ENCODE results near the gene PSME4. TPM values are rescaled to one million over a fixed set of nuclear protein-coding genes. Genes with fewer than 3 reads are reported as not detected.
"Not testable (repeated sequence)": the region's sequence is repeated elsewhere in the genome, so short reads cannot be mapped to it uniquely, and the experiment has no call there.

The PSME4 gene
- total RNA-seq, 1 donor from 2014 or later: 45.3 TPM

DNA sequence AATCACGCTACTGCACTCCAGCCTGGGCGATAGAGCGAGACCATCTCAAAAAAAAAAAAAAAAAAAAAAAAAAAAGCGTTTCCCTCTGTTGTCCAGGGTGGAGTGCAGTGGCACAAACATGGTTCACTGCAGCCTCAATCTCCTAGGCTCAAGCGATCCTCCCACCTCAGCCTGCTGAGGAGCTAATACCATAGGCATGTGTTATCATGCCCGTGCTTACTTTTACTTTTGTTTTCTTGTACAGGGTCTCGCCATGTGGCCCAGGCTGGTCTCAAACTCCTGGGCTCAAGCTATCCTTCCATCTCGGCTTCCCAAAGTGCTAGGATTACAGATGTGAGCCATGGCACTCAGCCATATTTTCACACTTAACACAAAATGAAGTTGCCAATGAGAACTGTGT is 37.5 kb downstream of the PSME4 start:
- no peak for DNase-seq (ENCODE audit: low spot score)
- no peaks in the 10 kb centered on the region for H3K9me3 Mint-ChIP-seq (ENCODE audit: low read depth)
- H3K4me1 Mint-ChIP-seq (ENCODE audit: low read depth): no peaks in the 10 kb centered on the region
- no peak overlapping the region for H3K27ac Mint-ChIP-seq (ENCODE audit: unreplicated experiment)
- TF ChIP-seq, protein P1, sequence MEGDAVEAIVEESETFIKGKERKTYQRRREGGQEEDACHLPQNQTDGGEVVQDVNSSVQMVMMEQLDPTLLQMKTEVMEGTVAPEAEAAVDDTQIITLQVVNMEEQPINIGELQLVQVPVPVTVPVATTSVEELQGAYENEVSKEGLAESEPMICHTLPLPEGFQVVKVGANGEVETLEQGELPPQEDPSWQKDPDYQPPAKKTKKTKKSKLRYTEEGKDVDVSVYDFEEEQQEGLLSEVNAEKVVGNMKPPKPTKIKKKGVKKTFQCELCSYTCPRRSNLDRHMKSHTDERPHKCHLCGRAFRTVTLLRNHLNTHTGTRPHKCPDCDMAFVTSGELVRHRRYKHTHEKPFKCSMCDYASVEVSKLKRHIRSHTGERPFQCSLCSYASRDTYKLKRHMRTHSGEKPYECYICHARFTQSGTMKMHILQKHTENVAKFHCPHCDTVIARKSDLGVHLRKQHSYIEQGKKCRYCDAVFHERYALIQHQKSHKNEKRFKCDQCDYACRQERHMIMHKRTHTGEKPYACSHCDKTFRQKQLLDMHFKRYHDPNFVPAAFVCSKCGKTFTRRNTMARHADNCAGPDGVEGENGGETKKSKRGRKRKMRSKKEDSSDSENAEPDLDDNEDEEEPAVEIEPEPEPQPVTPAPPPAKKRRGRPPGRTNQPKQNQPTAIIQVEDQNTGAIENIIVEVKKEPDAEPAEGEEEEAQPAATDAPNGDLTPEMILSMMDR (IDR thresholded peaks at IDR 0.05): no peak
- peaks cover 28% of the 10 kb centered on the region for H3K36me3 Mint-ChIP-seq (ENCODE audit: low read depth)
- no peak overlapping the region for H3K4me3 Mint-ChIP-seq (ENCODE audit: unreplicated experiment)
- no peaks in the 10 kb centered on the region for H3K27me3 Mint-ChIP-seq (ENCODE audit: low read depth)

GRCh38 chr2:53926321-53926720 is 44.5 kb downstream of the PSME4 start:
- not testable (repeated sequence) for H3K27me3 Mint-ChIP-seq (ENCODE audit: low read depth); DNase-seq (ENCODE audit: low spot score); H3K4me1 Mint-ChIP-seq (ENCODE audit: low read depth); H3K9me3 Mint-ChIP-seq (ENCODE audit: low read depth); H3K4me3 Mint-ChIP-seq (ENCODE audit: unreplicated experiment); H3K27ac Mint-ChIP-seq (ENCODE audit: unreplicated experiment)
- peaks cover 31% of the 10 kb centered on the region for H3K36me3 Mint-ChIP-seq (ENCODE audit: low read depth)

GRCh38 chr2:53913721-53914120 is 57.1 kb downstream of the PSME4 start:
- Mint-ChIP-seq H3K36me3 (ENCODE audit: low read depth) (peaks cover 14% of the 10 kb centered on the region), H3K27ac (ENCODE audit: unreplicated experiment) (peak overlapping the region; percentile 41), H3K27me3 (ENCODE audit: low read depth) (no peaks in the 10 kb centered on the region), H3K9me3 (ENCODE audit: low read depth) (no peaks in the 10 kb centered on the region), H3K4me1 (ENCODE audit: low read depth) (peaks cover 6% of the 10 kb centered on the region), H3K4me3 (ENCODE audit: unreplicated experiment) (no peak overlapping the region)
- TF ChIP-seq, protein P1 (IDR thresholded peaks at IDR 0.05): no peak
- DNase-seq (ENCODE audit: low spot score): no peak

GRCh38 chr2:53911434-53912189 is 59.2 kb downstream of the PSME4 start:
- Mint-ChIP-seq H3K36me3 (ENCODE audit: low read depth) (peaks cover 14% of the 10 kb centered on the region), H3K4me3 (ENCODE audit: unreplicated experiment) (no peak overlapping the region), H3K9me3 (ENCODE audit: low read depth) (no peaks in the 10 kb centered on the region), H3K4me1 (ENCODE audit: low read depth) (peaks cover 6% of the 10 kb centered on the region), H3K27ac (ENCODE audit: unreplicated experiment) (no peak overlapping the region), H3K27me3 (ENCODE audit: low read depth) (no peaks in the 10 kb centered on the region)
- TF ChIP-seq, protein P1 (IDR thresholded peaks at IDR 0.05): no peak
- DNase-seq (ENCODE audit: low spot score): no peak

DNA sequence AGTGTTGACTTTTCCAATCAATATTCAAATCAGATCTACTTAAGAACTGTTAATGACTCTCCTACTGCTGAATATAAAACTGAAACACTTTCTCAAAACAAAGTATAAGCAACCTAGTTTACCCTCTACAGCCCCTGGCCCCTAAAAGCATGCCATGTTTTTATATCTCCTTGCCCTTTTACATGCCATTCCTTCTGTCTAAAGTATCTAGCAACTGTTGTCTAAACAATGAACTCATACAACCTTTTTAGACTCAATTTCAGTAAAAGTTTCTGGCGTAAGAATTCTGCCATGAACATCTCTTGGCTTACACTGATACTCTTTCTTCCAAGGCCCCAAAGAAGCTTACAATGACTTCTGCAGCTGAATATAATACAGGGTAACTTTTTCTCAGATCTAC is 63.2 kb downstream of the PSME4 start:
- no peaks in the 10 kb centered on the region for H3K9me3 Mint-ChIP-seq (ENCODE audit: low read depth)
- TF ChIP-seq, protein P1 (IDR thresholded peaks at IDR 0.05): no peak
- no peaks in the 10 kb centered on the region for H3K27me3 Mint-ChIP-seq (ENCODE audit: low read depth)
- no peaks in the 10 kb centered on the region for H3K4me1 Mint-ChIP-seq (ENCODE audit: low read depth)
- no peak overlapping the region for H3K27ac Mint-ChIP-seq (ENCODE audit: unreplicated experiment)
- DNase-seq (ENCODE audit: low spot score): no peak
- H3K36me3 Mint-ChIP-seq (ENCODE audit: low read depth): peaks cover 25% of the 10 kb centered on the region
- no peak overlapping the region for H3K4me3 Mint-ChIP-seq (ENCODE audit: unreplicated experiment)

- Mint-ChIP-seq H3K27me3 (ENCODE audit: low read depth) (no peaks in the 10 kb centered on the region), H3K36me3 (ENCODE audit: low read depth) (peaks cover 33% of the 10 kb centered on the region), H3K4me3 (ENCODE audit: unreplicated experiment) (no peak overlapping the region), H3K9me3 (ENCODE audit: low read depth) (no peaks in the 10 kb centered on the region), H3K27ac (ENCODE audit: unreplicated experiment) (no peak overlapping the region), H3K4me1 (ENCODE audit: low read depth) (no peaks in the 10 kb centered on the region)
- no peak for DNase-seq (ENCODE audit: low spot score)
- TF ChIP-seq, protein P1 (IDR thresholded peaks at IDR 0.05): no peak
Observed at GRCh38 chr2:53905396-53905795, 65.4 kb downstream of the PSME4 start.
